HEK293 (cell line): Measurements from ENCODE around the gene KLC3.

Source experiments
- CTCF ChIA-PET: fragments of 350-600 bp; formaldehyde crosslinking; extraction: SDS; loops from one replicate; lab custom pipeline; 2021; ENCODE audit warnings: antibody characterized with exemption; lab: Yijun Ruan, JAX
- POLR2A ChIA-PET: fragments of 300-600 bp; formaldehyde crosslinking; extraction: SDS; loops from one replicate; lab custom pipeline; 2020; ENCODE audit warnings: antibody characterized with exemption, inconsistent platforms; lab: Yijun Ruan, JAX
- H3K27ac ChIP-seq: fragments of 200-500 bp; sonication (Bioruptor generic); 2 replicates; pipeline ENCODE4 v1.5.1; 2014; ENCODE audit warnings: low read depth, low read length, control low read depth, inconsistent platforms; ENCODE audit errors: extremely low read depth
- H3K36me3 ChIP-seq, 2 experiments: fragments of 200-500 bp in 1 of 2; sonication (Bioruptor generic) in 1 of 2; 1 replicate in 1 of 2; 2 replicates in 1 of 2; pipeline ENCODE4 v1.5.1; 2014 to 2017; ENCODE audit warnings: inconsistent platforms in 2 of 2, low read length in 2 of 2; ENCODE audit not compliant: control insufficient read depth in 2 of 2, insufficient read depth in 1 of 2
- H3K4me1 ChIP-seq: fragments of 200-500 bp; sonication (Bioruptor generic); 2 replicates; pipeline ENCODE4 v1.5.1; 2014; ENCODE audit warnings: mild to moderate bottlenecking, low read length, inconsistent platforms; ENCODE audit not compliant: control insufficient read depth, insufficient read depth
- H3K4me3 ChIP-seq: 2 replicates; pipeline ENCODE4 v1.5.1; 2011; ENCODE audit warnings: low read depth, mild to moderate bottlenecking, control low read depth, low read length, moderate library complexity
- H3K9me3 ChIP-seq: fragments of 200-500 bp; sonication (Bioruptor generic); 2 replicates; pipeline ENCODE4 v1.5.1; 2014; ENCODE audit warnings: low read depth, low read length, inconsistent platforms; ENCODE audit not compliant: control insufficient read depth, insufficient read depth
- GFI1B ChIP-seq: fragments of 450-650 bp; formaldehyde crosslinking; IDR thresholded peaks from 2 replicates; pipeline ENCODE4 v1.5.1; 2016; ENCODE audit warnings: missing biosample characterization, missing genetic modification characterization
- GLIS1 ChIP-seq: fragments of 450-650 bp; formaldehyde crosslinking; IDR thresholded peaks from 2 replicates; pipeline ENCODE4 v1.5.1; 2016; ENCODE audit warnings: missing biosample characterization, missing genetic modification characterization
- MEIS1 ChIP-seq: sonication (generic); formaldehyde crosslinking; IDR thresholded peaks from 2 replicates; pipeline ENCODE4 v1.8.1; 2022; ENCODE audit warnings: missing genetic modification reagents, mild to moderate bottlenecking, borderline replicate concordance
- PATZ1 ChIP-seq: fragments of 450-650 bp; formaldehyde crosslinking; IDR thresholded peaks from 2 replicates; pipeline ENCODE4 v1.5.1; 2016; ENCODE audit warnings: missing biosample characterization, missing genetic modification characterization
- PRDM2 ChIP-seq: fragments of 450-650 bp; formaldehyde crosslinking; IDR thresholded peaks from 2 replicates; pipeline ENCODE4 v1.5.1; 2016; ENCODE audit warnings: missing biosample characterization, missing genetic modification characterization, borderline replicate concordance
- WT1 ChIP-seq: fragments of 450-650 bp; formaldehyde crosslinking; IDR thresholded peaks from 2 replicates; pipeline ENCODE4 v1.5.1; 2016; ENCODE audit warnings: missing biosample characterization, missing genetic modification characterization
- ZBTB21 ChIP-seq: fragments of 450-650 bp; formaldehyde crosslinking; IDR thresholded peaks from 2 replicates; pipeline ENCODE4 v1.5.1; 2017; ENCODE audit warnings: missing biosample characterization, missing genetic modification characterization
- ZFP41 ChIP-seq: fragments of 450-650 bp; formaldehyde crosslinking; IDR thresholded peaks from 2 replicates; pipeline ENCODE4 v1.5.1; 2016; ENCODE audit warnings: missing biosample characterization, missing genetic modification characterization, borderline replicate concordance
- ZNF157 ChIP-seq: fragments of 450-650 bp; formaldehyde crosslinking; IDR thresholded peaks from 2 replicates; pipeline ENCODE4 v1.5.1; 2016; ENCODE audit warnings: missing biosample characterization, missing genetic modification characterization
- ZNF24 ChIP-seq: fragments of 450-650 bp; formaldehyde crosslinking; IDR thresholded peaks from 2 replicates; pipeline ENCODE4 v1.5.1; 2016; ENCODE audit warnings: missing biosample characterization, missing genetic modification characterization
- ZNF26 ChIP-seq: fragments of 450-650 bp; formaldehyde crosslinking; IDR thresholded peaks from 2 replicates; pipeline ENCODE4 v1.5.1; 2016; ENCODE audit warnings: missing biosample characterization, missing genetic modification characterization
- ZNF274 ChIP-seq, 2 experiments: fragments of 200-500 bp in 1 of 2; fragments of 450-650 bp in 1 of 2; sonication (Bioruptor generic) in 1 of 2; formaldehyde crosslinking in 1 of 2; IDR thresholded peaks; 2 replicates each; pipeline versions ENCODE4 v1.5.1 to v1.6.1; 2014 to 2016; ENCODE audit warnings: borderline replicate concordance in 1 of 2, inconsistent platforms in 1 of 2, low read length in 1 of 2, missing biosample characterization in 1 of 2, missing genetic modification characterization in 1 of 2
- ZNF280C ChIP-seq: fragments of 450-650 bp; formaldehyde crosslinking; IDR thresholded peaks from 2 replicates; pipeline ENCODE4 v1.5.1; 2016; ENCODE audit warnings: missing biosample characterization, missing genetic modification characterization
- ZNF37A ChIP-seq: fragments of 450-650 bp; IDR thresholded peaks from 2 replicates; pipeline ENCODE4 v1.5.1; 2018; ENCODE audit warnings: missing biosample characterization, missing genetic modification characterization
- ZNF571 ChIP-seq: fragments of 450-650 bp; formaldehyde crosslinking; IDR thresholded peaks from 2 replicates; pipeline ENCODE4 v1.5.0; 2017; ENCODE audit warnings: missing biosample characterization, missing genetic modification characterization
- ZNF623 ChIP-seq: fragments of 450-650 bp; formaldehyde crosslinking; IDR thresholded peaks from 2 replicates; pipeline ENCODE4 v1.5.1; 2016; ENCODE audit warnings: missing biosample characterization, missing genetic modification characterization
- ZNF768 ChIP-seq: fragments of 450-650 bp; formaldehyde crosslinking; IDR thresholded peaks from 2 replicates; pipeline ENCODE4 v1.5.1; 2018; ENCODE audit warnings: missing biosample characterization, mild to moderate bottlenecking, missing genetic modification characterization

Gene KLC3

GRCh38 chr19:45357445-45357783 lies 16.9 kb downstream of the KLC3 start:
- H3K9me3 ChIP-seq: no peaks in the 10 kb centered on the region
- no peaks in the 10 kb centered on the region for H3K4me1 ChIP-seq
- CTCF ChIA-PET: interaction anchor here (0.6 kb wide), 2 partner anchors 15 to 1819 kb away, joined by 4 read pairs; no protein-coding TSS in a partner anchor
- peaks cover 43 to 81% of the 10 kb centered on the region in 2 experiments; a peak in 2 of 3 replicates for H3K36me3 ChIP-seq
- POLR2A ChIA-PET: no interaction called here
- no peak for TF ChIP-seq GFI1B (tag by site-specific recombination)
- no peak for TF ChIP-seq WT1 (tag by site-specific recombination)
- no peak overlapping the region for H3K27ac ChIP-seq
- H3K4me3 ChIP-seq: no peak overlapping the region

GRCh38 chr19:45358213-45358792 lies 17.8 kb downstream of the KLC3 start:
- H3K4me1 ChIP-seq: no peaks in the 10 kb centered on the region

GRCh38 chr19:45361608-45362007 lies 21.1 kb downstream of the KLC3 start:
- Histone ChIP-seq H3K9me3 (no peaks in the 10 kb centered on the region), H3K27ac (no peak overlapping the region), H3K4me1 (no peaks in the 10 kb centered on the region), H3K4me3 (no peak overlapping the region), H3K36me3 (peaks cover 49 to 71% of the 10 kb centered on the region in 2 experiments; a peak in 2 of 3 replicates)
- POLR2A ChIA-PET: interaction anchor here (0.7 kb wide), 1 partner anchor 9 kb away, joined by 3 read pairs; no protein-coding TSS in a partner anchor
- CTCF ChIA-PET: no interaction called here
- TF ChIP-seq ZNF274 (IDR thresholded peaks at IDR 0.05; ENCODE audit: low read length) (no peak), ZNF274 (tag by site-specific recombination; IDR thresholded peaks at IDR 0.05; ENCODE audit: borderline replicate concordance) (no peak), ZNF280C (tag by site-specific recombination) (no peak), ZNF571 (tag by site-specific recombination) (no peak), ZNF26 (tag by site-specific recombination) (no peak), ZBTB21 (tag by site-specific recombination) (no peak), ZNF24 (tag by site-specific recombination) (no peak), WT1 (tag by site-specific recombination) (no peak), MEIS1 (CRISPR knock-in tag) (no peak), PRDM2 (tag by site-specific recombination) (no peak), ZNF157 (tag by site-specific recombination) (no peak), ZFP41 (tag by site-specific recombination) (no peak), ZNF623 (tag by site-specific recombination) (no peak)

More at GRCh38 chr19:45358213-45358792, 17.8 kb downstream of the KLC3 start:
- ChIA-PET CTCF (interaction anchor here (0.6 kb wide), 1 partner anchor 14 kb away, joined by 4 read pairs; no protein-coding TSS in a partner anchor), POLR2A (interaction anchor here (0.6 kb wide), 1 partner anchor 430 kb away, joined by 4 read pairs; no protein-coding TSS in a partner anchor)
- Histone ChIP-seq H3K36me3 (peaks cover 43 to 81% of the 10 kb centered on the region in 2 experiments; a peak in 2 of 3 replicates), H3K27ac (no peak overlapping the region), H3K4me3 (no peak overlapping the region), H3K9me3 (no peaks in the 10 kb centered on the region)
- peak; percentile 62 for TF ChIP-seq GLIS1 (tag by site-specific recombination)
- no peak for TF ChIP-seq ZNF768 (tag by site-specific recombination)
- no peak for TF ChIP-seq ZNF37A (tag by site-specific recombination)
- TF ChIP-seq PATZ1: peak; percentile 15; the same call in 1 of the 2 replicates
